Hepatocyte (in vitro differentiated cells): ENCODE data around the gene QRICH2.
"Not testable (repeated sequence)": the region's sequence is repeated elsewhere in the genome, so short reads cannot be mapped to it uniquely, and the experiment has no call there.

ENCODE experiments used
- EZH2 ChIP-seq: fragments of 200-600 bp; sonication (generic); IDR thresholded peaks from 2 replicates; pipeline ENCODE4 v1.6.1; 2016; ENCODE audit warnings: antibody characterized with exemption, mild to moderate bottlenecking, borderline replicate concordance
- EZH2phosphoT487 ChIP-seq: fragments of 200-600 bp; sonication (generic); IDR thresholded peaks from one replicate; pipeline ENCODE4 v1.6.1; 2018; ENCODE audit warnings: antibody characterized with exemption, mild to moderate bottlenecking, low read depth, moderate library complexity; ENCODE audit not compliant: unreplicated experiment, severe bottlenecking
- TF ChIP-seq, protein P1 (sequence below): fragments of 200-600 bp; sonication (generic); IDR thresholded peaks from 2 replicates; pipeline ENCODE4 v1.5.1; 2016; ENCODE audit warnings: antibody characterized with exemption, mild to moderate bottlenecking; ENCODE audit not compliant: poor library complexity

DNA sequence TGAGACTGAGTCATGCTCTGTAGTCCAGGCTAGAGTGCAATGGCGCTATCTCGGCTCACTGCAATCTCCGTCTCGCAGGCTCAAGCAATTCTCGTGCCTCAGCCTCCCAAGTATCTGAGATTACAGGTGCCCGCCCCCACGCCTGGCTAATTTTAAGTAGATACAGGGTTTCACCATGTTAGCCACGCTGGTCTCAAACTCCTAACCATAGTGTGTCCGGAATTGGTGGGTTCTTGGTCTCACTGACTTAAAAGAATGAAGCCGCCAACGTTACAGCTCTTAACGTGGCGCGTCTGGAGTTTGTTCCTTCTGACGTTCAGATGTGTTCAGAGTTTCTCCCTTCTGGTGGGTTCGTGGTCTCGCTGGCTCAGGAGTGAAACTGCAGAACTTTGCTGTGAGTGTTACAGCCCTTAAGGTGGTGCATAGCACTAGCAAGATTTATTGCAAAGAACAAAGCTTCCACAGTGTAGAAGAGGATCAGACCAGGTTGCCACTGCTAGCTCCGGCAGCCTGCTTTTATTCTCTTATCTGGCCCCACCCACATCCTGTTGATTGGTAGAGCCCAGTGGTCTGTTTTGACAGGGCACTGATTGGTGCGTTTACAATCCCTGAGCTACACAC, 51.5 kb downstream of the QRICH2 start:
- TF ChIP-seq EZH2phosphoT487, EZH2: not testable (repeated sequence)
- TF ChIP-seq, protein P1, sequence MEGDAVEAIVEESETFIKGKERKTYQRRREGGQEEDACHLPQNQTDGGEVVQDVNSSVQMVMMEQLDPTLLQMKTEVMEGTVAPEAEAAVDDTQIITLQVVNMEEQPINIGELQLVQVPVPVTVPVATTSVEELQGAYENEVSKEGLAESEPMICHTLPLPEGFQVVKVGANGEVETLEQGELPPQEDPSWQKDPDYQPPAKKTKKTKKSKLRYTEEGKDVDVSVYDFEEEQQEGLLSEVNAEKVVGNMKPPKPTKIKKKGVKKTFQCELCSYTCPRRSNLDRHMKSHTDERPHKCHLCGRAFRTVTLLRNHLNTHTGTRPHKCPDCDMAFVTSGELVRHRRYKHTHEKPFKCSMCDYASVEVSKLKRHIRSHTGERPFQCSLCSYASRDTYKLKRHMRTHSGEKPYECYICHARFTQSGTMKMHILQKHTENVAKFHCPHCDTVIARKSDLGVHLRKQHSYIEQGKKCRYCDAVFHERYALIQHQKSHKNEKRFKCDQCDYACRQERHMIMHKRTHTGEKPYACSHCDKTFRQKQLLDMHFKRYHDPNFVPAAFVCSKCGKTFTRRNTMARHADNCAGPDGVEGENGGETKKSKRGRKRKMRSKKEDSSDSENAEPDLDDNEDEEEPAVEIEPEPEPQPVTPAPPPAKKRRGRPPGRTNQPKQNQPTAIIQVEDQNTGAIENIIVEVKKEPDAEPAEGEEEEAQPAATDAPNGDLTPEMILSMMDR = not testable (repeated sequence)
